WERI-Rb-1 (cell line): ENCODE measurements around the gene OARD1.
A peak's percentile ranks its signal among the peaks of the same experiment; 100 is the strongest.

ENCODE experiments used
- DNase-seq: peaks from one replicate; pipeline ENCODE4 v3.0.0-alpha.2; 2020
- H3K27ac ChIP-seq: fragments of 250-450 bp; sonication (Bioruptor Pico); 2 replicates; pipeline ENCODE4 v1.5.1; 2020; ENCODE audit warnings: mild to moderate bottlenecking, moderate library complexity
- H3K27me3 ChIP-seq: fragments of 250-450 bp; sonication (Bioruptor Pico); 2 replicates; pipeline ENCODE4 v1.5.1; 2021; ENCODE audit warnings: mild to moderate bottlenecking, low read depth, moderate library complexity; ENCODE audit not compliant: insufficient read depth, severe bottlenecking
- H3K36me3 ChIP-seq: fragments of 250-450 bp; sonication (Bioruptor Pico); 2 replicates; pipeline ENCODE4 v1.5.1; 2020; ENCODE audit warnings: mild to moderate bottlenecking, moderate library complexity
- H3K4me3 ChIP-seq: 2 replicates; pipeline ENCODE4 v1.5.1; 2011; ENCODE audit warnings: low read depth, mild to moderate bottlenecking, control low read depth, low read length
- H3K9me3 ChIP-seq: fragments of 250-450 bp; sonication (Bioruptor Pico); 2 replicates; pipeline ENCODE4 v1.5.1; 2021; ENCODE audit warnings: mild to moderate bottlenecking, moderate library complexity; ENCODE audit not compliant: severe bottlenecking
- CTCF ChIP-seq: IDR thresholded peaks from 2 replicates; pipeline ENCODE4 v1.5.1; 2011; ENCODE audit warnings: low read depth, mild to moderate bottlenecking, control low read depth, inconsistent platforms, low read length

Gene OARD1

GRCh38 chr6:41058783-41059181, 13.4 kb downstream of the OARD1 start:
- no peak overlapping the region for H3K27ac ChIP-seq
- no peak for TF ChIP-seq CTCF

GRCh38 chr6:41056768-41057490, 15.2 kb downstream of the OARD1 start:
- Histone ChIP-seq H3K9me3 (no peaks in the 10 kb centered on the region), H3K36me3 (peaks cover 8% of the 10 kb centered on the region), H3K27me3 (no peaks in the 10 kb centered on the region), H3K27ac (no peak overlapping the region), H3K4me3 (no peak overlapping the region)
- DNase-seq: no peak
- TF ChIP-seq CTCF: no peak

More at GRCh38 chr6:41058783-41059181, 13.4 kb downstream of the OARD1 start:
- Histone ChIP-seq H3K4me3 (no peak overlapping the region), H3K36me3 (peaks cover 23% of the 10 kb centered on the region), H3K9me3 (no peaks in the 10 kb centered on the region), H3K27me3 (no peaks in the 10 kb centered on the region)
- no peak for DNase-seq

- Histone ChIP-seq H3K27me3 (no peaks in the 10 kb centered on the region), H3K4me3 (no peak overlapping the region), H3K36me3 (no peaks in the 10 kb centered on the region), H3K9me3 (no peaks in the 10 kb centered on the region), H3K27ac (peak overlapping the region; percentile 85)
- DNase-seq: no peak
- TF ChIP-seq CTCF: no peak
Observed at GRCh38 chr6:41055149-41055548, 17.0 kb downstream of the OARD1 start.

- TF ChIP-seq CTCF: no peak
- Histone ChIP-seq H3K27me3 (no peaks in the 10 kb centered on the region), H3K27ac (peak overlapping the region; percentile 85), H3K36me3 (no peaks in the 10 kb centered on the region), H3K4me3 (no peak overlapping the region), H3K9me3 (no peaks in the 10 kb centered on the region)
- DNase-seq: peak; percentile 57
Observed at GRCh38 chr6:41054511-41054910, 17.6 kb downstream of the OARD1 start.

- no peaks in the 10 kb centered on the region for H3K9me3 ChIP-seq
- no peak within 1 kb of the TSS; the same call in 1 of the 2 replicates for H3K4me3 ChIP-seq
- no peaks in the 10 kb centered on the region for H3K27me3 ChIP-seq
- H3K27ac ChIP-seq: peak within 1 kb of the TSS; percentile 85
- peak; percentile 94 for DNase-seq
- no peaks in the 10 kb centered on the region for H3K36me3 ChIP-seq
- TF ChIP-seq CTCF: no peak
Observed at GRCh38 chr6:41053041-41053440, 19.1 kb downstream of the OARD1 start, which contains the start of gene APOBEC2. Gene APOBEC2 (plus strand): TSS chr6:41053202. CDS start chr6:41053348, 146 bp downstream.

GRCh38 chr6:41051873-41052272, 20.3 kb downstream of the OARD1 start:
- H3K36me3 ChIP-seq: no peaks in the 10 kb centered on the region
- H3K9me3 ChIP-seq: no peaks in the 10 kb centered on the region
- TF ChIP-seq CTCF: no peak
- no peak for DNase-seq
- no peak overlapping the region for H3K27ac ChIP-seq
- H3K27me3 ChIP-seq: no peaks in the 10 kb centered on the region
- H3K4me3 ChIP-seq: no peak overlapping the region
